ENCODE results near the gene ARHGEF10L.
"Not testable (repeated sequence)": the region's sequence is repeated elsewhere in the genome, so short reads cannot be mapped to it uniquely, and the experiment has no call there.

The ARHGEF10L gene

GRCh38 chr1:17725811-17726582 lies 186.5 kb downstream of the ARHGEF10L start:
- no peak for DNase-seq

DNA sequence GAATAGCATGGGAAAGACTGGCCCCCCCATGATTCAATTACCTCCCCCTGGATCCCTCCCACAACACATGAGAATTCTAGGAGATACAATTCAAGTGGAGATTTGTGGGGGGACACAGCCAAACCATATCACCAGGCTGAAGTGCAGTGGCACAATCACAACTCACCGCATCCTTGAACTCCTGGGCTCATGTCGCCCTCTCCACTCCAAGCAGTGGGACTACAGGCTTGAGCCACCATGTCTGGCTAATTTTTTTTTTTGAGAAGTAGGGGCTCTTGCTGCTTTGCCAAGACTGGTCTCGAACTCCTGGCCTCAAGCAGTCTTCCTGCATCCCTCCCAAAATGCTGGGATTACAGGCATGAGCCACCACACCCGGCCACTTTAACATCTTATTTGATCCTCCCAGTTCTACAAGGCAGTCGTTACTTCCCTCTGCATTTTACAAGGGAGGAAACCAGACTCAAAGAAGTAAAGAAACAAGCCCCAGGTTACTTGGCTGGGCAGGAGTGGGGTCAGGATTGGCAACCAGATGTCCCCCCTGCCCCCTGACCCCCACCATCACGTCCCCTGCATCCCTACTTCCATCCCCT lies 188.7 kb downstream of the ARHGEF10L start:
- no peak for DNase-seq

GRCh38 chr1:17729248-17729647 lies 189.8 kb downstream of the ARHGEF10L start:
- no peak for DNase-seq

GRCh38 chr1:17729909-17730308 lies 190.4 kb downstream of the ARHGEF10L start:
- DNase-seq = no peak

- DNase-seq = no peak
These were observed 192.0 kb downstream of the ARHGEF10L start for GRCh38 chr1:17731460-17731859.

DNA sequence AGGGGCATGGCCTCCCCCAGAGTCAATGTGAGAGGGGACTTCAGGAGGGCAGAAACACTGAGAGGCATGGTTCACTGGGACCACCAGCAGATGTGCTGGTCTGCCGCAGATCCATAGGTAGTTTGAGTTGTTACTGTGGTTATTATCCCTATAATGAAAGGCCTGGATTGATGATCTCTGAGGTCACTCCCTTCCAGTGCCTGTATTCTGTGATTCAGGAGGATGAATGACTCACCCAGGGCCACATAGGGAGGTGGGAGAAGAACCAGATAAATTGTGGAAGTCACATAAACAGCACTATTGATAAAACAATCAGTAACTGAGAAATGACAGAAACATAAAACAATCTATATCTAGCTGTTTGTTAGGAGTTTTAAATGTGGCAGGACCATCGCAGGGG lies 193.0 kb downstream of the ARHGEF10L start:
- DNase-seq = no peak

GRCh38 chr1:17733661-17734060 lies 194.2 kb downstream of the ARHGEF10L start:
- DNase-seq = no peak

- DNase-seq = no peak
These were observed 195.1 kb downstream of the ARHGEF10L start for GRCh38 chr1:17734609-17735008.

DNA sequence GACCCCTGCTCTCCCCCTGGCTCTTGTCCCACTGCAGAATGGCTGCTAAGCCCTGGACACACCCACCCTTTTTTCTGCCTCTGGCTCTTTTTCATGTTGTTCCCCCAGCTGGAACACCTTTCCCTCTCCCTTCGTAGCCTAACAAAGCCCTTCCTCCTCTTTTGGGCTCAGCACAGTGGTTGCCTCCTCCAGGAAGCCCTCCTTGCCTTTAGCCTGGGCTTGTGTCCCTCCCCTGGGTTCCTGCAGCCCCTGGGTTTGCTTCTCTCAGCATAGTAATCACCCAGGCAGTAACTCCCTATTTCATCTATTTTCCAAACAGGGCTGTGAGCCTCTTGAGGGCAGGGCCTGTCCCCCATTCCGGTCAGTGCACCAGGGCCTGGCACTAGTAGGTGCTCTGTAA lies 195.8 kb downstream of the ARHGEF10L start:
- no peak for DNase-seq

- DNase-seq = no peak
These were observed 196.3 kb downstream of the ARHGEF10L start for GRCh38 chr1:17735793-17736192.

DNA sequence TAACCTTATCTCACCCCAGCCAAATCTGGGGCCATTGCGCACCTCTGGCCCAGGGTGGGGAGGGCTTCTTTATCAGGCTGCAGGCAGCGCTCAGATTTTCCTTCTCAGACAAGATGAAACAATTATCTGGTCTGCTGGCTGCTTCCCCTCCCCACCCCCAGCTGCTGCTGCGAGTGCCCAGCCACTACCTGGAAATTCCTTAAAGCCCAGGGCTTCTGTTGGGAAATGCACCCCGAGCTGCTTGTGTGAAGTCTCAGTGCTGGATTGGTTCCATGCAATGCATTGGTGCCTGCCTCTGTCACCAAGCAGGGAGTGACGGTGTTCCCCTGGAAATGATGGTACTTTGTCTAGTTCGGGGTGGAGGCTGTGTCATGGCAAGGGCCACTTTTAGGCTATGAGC lies 197.1 kb downstream of the ARHGEF10L start:
- no peak for DNase-seq

DNA sequence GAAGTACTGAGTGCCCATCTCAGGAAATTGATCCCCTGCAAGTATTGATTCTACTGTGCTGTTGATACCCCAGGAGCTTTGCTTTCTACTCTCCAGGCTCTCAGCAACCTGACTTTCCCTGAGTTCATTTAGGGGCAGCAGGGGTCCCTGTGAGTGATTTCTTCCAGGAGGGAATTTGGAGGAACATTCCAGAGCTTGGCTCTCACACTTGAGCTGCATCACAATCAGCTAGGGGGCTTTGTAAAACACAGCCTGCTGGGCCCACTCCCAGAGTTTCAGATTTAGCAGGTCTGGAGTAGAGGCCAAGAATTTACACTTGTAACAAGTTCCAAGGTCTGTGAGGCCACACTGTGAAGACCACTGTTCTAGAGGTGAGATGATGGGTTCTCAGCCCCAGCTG lies 199.6 kb downstream of the ARHGEF10L start:
- no peak for DNase-seq

GRCh38 chr1:17741052-17741451 lies 201.6 kb downstream of the ARHGEF10L start:
- DNase-seq = no peak

GRCh38 chr1:17742583-17742982 lies 203.1 kb downstream of the ARHGEF10L start:
- no peak for DNase-seq

DNA sequence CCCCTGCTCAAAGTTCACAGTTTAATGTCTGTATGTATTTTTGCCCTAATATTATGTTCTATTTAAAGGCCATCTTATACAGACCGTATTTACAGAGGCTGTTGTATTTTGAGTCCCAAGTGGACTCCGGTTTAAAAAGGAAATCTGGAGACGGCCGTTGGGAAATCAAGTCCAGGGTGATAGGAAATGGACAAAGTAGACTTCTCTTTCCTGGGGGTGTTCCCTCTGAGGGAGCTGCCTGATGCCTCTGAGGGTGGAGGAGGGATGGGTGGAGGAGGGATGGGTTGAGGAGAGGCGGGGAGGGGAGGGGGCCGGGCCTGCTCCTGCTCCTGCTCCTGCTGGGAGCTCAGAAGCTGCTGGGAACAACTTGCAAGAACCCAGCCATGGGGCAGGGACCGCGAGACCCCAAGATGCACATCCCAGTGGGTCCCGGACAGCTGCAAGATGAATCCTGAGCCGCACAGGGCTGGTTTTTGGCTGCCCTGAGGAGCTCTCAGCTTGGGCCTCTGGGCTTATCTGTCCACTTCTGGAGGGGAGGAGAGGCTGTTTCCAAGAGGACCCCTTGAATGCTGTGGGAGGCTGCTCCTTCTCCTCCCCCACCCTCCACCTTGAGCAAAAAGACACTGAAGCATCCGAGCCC lies 203.6 kb downstream of the ARHGEF10L start:
- no peak for DNase-seq

GRCh38 chr1:17743925-17744324 lies 204.4 kb downstream of the ARHGEF10L start:
- DNase-seq = no peak

DNA sequence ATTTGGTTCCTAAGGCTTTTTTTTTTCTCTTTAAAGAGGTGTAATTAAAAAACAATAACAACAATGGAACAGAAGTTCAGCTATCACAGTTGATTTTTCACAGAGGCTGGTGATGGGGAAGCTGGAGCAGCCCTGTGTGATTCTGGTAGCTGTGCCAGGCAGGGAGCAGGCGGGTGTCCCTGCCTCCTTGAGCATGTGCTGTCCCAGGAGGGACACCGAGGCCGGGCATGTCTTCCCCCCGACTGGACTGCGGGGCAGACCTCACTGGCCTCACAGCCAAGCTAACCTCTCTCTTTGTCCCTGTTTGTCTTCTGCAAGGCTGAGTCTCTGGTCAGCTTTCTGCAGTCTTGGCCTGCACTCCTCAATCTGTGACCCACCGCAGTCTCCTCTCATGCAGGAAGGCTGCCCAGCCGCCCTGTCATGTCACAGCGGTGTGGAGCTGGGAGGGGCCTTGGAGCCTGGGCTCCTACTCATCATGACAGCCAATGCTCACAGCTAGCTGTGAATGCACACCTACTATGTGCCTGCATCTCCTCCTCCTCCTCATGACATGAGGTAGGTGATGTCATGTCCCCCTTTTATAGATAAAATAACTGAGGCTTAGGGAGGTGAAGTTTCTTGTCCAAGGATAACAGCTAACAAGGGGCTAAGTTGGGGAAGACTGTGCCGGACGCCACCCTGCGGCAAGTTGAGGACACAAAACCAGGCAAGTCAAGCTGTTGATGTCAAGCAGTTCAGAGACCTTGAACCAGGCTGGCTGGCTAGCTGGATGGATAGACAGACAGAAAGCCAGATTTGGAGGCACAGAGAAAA lies 205.4 kb downstream of the ARHGEF10L start:
- DNase-seq = no peak

DNA sequence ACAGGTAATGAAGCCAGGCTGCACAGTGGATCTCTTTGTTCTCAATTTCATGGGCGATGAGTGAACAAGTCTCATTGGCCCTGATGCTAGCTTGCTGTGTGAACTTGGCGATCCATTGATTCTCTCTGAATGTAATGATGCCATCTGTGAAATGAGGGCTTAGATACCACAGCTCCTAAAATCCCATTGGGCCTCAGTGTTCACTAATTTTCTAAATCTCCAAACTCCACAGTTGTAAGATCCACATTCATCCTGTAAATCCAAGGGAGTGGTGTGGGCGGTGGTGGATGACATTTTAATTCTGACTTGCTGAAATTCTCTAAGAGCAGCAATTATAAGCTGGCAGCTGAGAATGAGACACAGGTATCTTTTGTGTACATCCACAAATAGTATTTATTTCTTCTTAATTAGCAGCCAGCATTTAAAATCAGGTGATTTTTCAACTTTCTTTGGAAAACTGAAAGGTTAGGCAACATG lies 206.0 kb downstream of the ARHGEF10L start:
- DNase-seq = no peak

DNA sequence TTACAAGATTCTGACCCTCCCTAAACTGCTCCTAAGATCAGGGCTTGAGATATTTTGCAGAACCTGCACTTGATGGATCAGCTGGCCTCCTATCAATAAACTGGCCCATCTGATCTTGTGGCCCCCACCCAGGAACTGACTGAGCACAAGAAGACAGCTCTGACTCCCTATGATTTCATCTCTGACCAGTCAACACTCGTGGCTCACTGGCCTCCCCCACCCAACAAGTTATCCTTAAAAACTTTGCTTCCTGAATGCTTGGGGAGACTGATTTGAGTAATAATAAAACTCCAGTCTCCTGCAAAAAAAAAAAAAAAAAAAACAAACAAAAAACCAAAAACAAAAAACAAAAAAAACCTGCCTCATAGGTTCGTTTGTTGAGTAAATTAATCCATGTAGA lies 206.8 kb downstream of the ARHGEF10L start:
- DNase-seq = not testable (repeated sequence)

GRCh38 chr1:17746920-17747319 lies 207.4 kb downstream of the ARHGEF10L start:
- DNase-seq = no peak
